ENCODE measurements around the gene ZGPAT.

The ZGPAT gene

GRCh38 chr20:63747622-63748069 lies 39.8 kb downstream of the ZGPAT start:
- DNase-seq, result no peak

DNA sequence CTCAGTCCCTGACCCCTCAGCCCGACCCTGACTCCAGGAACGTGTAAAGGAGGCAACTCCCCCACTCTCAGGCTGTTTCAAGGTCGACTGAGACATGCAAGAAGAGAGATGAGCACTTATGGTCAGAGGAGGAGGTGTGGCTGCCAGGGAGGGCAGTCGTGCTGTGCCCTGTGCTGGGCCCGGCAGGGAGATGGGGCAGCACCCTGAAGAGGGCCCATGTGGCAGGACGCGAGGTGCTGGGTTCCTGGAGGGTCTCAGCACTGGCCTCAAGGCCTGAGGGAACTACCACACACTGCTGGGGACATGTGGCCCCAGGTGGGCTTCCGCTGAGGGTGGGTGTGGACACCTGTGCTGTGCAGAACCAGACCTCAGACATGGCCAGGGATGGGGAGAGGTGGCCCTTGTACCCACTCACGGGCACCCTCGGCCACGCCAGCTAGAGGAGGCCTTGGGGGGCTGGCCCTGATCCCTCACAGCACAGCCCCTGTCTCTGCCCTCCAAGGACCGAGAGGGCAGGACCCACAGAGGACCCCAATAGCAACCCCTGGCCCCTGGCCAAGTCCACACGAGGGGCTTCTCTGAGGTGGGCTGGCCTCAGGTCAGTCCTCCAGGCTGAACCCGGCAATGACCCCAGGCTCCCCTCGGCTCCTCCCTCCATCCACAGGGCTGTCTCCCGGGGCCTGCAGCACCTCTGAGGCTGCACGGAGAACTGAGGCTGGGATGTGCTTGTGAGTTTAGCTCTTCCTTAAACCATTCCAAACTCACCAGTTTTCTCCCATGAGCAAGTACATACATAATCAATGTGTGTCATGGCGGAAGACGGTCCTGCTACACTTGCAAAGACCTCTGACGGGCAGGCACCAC lies 40.5 kb downstream of the ZGPAT start:
- DNase-seq, result no peak

- no peak for DNase-seq
Measured at GRCh38 chr20:63748934-63749270, 41.1 kb downstream of the ZGPAT start.

DNA sequence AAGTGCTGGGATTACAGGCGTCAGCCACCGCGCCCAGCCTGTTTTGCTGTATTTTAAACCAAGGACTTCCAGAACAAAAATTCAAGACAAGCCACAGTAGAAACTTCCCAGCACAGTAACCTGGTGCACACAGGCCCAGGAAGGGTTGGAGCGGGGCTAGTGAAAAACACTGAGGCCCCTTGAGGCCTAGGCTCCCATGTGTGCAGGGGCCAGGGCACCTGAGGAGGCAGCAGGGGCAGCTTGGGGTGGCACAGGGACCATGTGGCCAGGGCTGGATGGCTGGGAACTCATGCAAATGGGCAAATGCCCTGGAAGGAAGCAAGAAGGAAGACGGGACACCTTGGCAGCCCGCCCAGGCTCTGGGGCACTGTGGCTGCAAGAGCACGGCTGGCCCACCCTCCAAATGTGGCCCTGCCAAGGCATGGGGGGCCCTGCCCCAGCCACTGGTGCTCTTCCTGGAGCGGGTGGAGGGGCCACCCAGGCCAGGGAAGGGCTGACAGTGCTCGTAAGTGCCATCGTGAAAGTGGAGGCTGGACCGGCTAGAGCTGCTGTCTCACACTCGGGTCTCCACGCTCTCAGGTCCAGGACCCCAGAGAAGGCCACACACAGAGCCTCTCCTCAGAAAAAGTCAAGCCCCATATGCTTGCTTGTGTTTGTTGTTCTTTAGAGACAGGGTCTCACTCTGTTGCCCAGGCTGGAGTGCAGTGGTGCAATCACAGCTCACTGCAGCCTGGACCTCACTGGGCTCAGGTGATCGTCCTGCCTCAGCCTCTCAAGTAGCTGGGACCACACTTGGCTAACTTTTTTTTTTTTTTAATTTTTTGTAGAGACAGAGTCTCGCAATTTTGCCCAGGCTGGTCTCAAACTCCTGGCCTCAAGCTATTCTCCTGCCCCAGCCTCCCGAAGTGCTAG lies 42.0 kb downstream of the ZGPAT start:
- DNase-seq, result no peak

DNA sequence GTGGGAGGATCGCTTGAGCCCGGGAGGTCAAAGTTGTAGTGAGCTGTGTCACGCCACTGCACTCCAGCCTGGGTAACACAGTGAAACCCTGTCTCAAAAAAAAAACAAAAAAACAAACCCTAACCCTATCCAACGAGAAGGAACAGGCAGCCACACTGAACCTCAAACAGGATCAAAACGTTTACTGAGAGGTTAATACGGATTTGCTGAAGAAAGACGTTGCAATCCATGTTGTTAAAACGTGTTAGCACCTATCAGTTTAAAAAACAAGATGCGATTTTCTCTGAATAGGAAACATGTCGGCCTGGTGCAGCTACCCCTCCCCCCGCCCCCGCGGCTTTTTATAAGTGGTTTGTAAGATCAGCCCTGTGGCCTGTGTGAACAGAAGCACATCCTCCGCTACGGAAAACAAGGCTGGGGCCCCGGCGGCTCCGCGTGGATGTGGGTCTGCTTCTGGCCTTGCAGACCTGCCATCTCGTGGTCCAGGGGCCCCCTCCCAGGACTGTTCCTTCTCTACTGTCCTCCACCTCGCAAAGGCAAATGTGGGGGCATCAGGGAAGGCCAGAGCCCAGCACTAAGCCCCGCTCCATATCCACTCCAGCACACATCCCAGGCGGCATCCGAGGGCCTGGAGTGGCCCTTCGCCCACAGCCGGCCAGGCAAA lies 43.1 kb downstream of the ZGPAT start:
- no peak for DNase-seq

GRCh38 chr20:63751471-63752271 lies 43.8 kb downstream of the ZGPAT start:
- DNase-seq, result no peak

- no peak for DNase-seq
Measured at GRCh38 chr20:63752411-63753101, 44.7 kb downstream of the ZGPAT start.

DNA sequence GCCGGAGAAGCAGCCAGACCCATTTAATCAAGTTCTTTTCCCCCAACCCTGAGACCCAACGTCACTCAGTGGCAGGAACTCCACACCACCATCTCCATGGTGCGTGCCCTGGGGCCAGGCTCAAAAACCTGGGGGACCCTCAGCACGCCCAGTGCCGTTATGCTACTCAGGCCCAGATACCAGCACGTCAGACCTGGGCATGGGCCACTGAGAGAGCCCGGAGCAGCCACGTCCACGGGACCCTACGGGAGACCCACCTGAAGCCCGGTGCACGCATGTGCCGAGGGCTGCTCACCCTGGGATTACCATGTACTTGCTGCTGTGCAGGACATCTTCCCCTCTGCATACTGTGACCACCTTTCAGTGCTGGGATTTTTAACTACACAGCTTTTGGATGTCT lies 45.5 kb downstream of the ZGPAT start:
- DNase-seq, result no peak

DNA sequence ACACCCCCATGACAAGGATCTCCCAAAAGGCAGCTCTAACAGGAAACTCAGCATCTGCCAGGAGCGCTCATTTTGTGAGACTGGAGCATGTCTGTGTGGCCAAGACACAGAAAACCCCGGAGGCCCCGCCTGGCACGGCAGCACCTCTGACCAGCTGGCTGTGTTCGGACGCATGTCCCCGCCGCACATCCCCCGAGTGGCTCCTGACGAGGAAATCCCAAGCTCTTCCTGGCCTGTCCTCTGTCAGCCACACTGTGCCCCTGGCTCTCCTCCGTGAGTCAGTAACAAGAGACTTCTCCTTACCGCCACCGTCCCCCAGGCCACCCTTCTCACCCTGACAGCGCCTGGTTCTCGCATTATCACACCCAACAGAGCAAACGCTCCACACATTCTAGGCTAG lies 46.2 kb downstream of the ZGPAT start:
- no peak for DNase-seq

DNA sequence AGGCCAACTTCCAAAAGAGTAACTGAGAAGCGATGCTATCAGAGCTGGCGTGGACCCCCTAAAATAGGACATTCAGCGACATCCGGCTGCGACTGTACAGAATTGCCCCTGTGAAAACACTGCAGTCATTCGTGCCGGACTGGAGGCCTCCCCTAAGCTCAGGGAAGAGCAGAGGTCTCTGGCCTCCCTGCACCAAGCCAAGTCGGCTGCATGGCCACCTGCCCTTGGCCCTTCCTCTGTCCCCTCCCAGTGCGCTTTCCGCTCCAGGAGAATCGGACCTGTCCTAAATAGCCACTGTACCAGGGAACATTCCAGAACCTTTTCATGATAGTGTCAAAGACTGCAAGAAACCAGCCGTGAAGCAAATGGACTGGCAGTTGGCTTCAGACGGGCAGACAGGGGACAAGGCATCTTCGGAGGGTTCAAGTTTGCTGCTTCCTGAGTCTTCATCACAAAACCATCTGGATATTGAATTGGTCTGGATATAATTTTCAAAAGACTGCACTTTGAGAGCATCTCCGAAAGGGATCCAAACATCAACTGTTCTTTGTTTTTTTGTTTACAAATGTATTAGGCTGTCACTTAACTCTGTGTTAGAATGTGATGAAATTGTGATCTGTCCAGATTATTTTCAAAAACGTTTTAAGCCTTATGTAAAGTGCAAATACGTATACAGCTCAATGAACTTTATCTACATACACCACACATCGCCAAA lies 48.3 kb downstream of the ZGPAT start:
- no peak for DNase-seq

- DNase-seq, result no peak
Measured at GRCh38 chr20:63756648-63756991, 48.8 kb downstream of the ZGPAT start.

DNA sequence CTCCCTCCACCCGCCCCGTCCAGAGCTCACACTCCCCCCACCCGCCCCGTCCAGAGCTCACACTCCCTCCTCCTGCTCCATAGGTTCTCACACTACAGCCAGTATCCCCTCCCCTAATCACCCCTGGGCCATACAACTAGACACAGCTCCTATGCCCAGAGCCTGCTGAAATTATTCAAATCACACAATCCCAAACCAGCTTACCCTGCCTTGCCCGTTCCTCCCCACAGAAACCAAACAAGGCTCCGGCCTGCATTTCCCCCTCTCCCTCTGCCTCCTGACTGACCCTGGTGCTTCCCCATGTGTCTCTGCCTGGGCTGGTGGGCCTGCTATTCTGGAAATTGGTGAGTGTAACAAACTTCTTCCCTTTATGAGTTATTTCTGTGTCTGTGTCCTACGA lies 50.3 kb downstream of the ZGPAT start:
- no peak for DNase-seq

DNA sequence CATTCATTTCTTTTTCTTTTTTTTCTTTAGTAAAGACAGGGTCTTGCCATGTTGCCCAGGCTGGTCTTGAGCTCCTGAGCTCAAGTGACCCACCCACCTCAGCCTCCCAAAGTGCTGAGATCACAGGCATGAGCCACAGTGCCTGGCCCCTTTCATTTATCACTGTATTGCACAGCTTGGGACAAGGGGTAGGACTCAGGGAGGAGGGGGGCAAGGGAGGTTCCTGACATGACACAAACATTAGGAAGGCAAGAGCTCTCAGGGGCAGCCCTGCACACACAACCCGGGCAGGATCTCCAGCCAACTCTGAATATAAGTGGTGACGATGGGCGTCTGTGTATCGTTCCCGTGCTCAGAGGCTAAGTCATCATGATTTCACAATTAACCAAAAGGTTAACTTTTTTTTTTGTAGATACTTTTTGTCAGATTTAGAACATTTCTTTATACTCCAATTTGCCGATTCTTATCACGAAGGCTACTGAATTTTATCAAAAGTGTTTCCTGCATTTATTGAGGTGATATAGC lies 51.6 kb downstream of the ZGPAT start:
- no peak for DNase-seq

DNA sequence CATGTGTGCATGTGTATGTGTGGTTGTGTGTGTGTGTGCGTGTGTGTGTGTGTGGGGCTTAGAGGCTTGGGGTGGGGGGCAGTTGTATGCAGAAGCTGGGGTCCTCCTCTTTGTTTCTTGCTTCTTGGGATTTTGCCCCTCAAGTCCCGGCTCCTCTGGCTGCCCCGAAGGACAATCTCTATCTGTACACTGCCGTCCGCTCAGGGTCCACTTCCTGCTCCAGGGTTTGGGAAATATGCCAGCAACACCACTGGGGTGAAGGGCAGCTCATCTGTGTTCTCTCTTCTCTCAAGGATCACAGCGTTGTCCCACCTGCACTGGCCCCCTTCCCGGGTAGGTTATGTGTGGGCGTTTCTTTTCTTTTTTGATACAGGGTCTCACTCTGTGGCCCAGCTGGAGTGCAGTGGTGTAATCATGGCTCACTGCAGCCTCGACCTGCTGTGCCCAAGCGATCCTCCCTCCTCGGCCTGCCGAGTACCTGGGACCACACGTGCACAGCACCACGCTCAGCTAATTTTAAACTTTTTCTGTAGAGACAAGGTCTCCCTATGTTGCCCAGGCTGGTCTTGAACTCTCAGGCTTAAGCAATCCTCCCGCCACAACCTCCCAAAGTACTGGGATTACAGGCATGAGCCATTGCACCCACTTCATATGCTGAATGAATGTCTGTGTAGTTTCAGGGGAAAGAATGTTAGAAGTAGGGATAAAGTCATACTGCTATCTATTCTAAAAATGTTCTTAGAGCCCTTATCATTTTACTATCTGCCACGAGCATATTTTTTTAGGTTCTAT lies 57.4 kb downstream of the ZGPAT start:
- no peak for DNase-seq

DNA sequence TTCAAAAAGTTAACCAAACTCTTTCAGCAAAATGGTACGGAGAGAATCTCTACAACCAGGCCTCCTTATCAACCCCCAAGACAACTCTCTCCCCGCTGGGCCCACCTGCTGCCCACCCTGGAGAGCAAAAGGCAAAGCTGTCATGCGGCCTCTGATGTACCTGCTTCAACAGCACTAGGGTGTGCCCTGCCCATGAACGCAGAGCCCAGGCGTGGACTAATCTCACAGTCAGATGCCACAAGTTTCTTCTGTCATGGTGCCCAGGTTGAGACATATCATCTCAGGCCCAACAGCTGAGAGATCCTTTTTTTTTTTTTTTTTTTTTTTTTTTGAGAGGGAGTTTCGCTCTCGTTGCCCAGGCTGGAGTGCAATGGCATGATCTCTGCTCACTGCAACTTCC lies 58.1 kb downstream of the ZGPAT start:
- DNase-seq, result no peak

- no peak for DNase-seq
Measured at GRCh38 chr20:63766695-63767426, 59.0 kb downstream of the ZGPAT start.

DNA sequence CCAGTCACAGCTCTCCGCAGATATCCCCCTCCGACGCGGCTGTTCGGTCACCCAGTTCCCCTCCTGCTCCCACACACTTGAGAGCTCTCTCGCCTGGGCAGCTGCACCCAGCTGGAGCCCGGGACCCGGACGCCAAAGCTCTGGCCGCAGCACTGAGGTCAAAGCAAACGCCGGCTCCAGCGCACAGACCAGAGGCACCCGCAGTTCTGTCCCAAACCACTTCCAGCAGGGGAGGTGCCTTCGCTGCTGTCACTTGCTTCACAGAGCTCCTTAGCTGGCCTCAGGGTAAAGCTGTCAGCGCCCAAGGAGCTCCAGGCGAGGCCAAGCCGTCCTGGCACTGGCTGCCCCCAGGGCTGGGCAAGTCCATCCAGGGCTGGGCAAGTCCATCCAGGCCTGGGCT lies 59.6 kb downstream of the ZGPAT start:
- DNase-seq, result no peak

DNA sequence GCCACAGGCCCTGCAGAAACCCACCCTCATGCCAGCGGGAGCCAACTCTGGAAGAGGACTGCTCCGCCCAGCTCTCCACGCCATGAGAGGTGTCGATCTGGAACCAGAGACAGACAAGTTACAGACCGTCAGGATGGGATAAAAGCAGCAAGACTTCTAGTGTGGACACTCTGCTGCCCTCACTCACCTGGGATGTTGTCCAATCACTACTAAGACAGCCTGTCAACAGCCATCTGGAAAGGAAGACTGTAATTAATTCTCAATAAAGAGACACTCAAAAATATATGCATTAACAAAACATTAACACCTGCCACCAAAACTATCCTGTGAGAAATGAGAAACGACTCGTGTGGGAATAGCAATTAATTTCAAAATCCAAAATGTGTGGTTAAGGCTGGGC lies 60.0 kb downstream of the ZGPAT start:
- DNase-seq, result no peak
